SU-DHL-6 (cell line): Measurements from ENCODE around the gene STS.

Source experiments
- EZH2phosphoT487 ChIP-seq: fragments of 200-600 bp; sonication (generic), shearing (Covaris generic); conservative IDR thresholded peaks from 2 replicates; pipeline ENCODE4 v1.6.1; 2018; ENCODE audit warnings: mild to moderate bottlenecking, antibody characterized with exemption, low read length, moderate library complexity, mixed read lengths
- TF ChIP-seq, protein P1 (sequence below): fragments of 200-600 bp; sonication (generic); IDR thresholded peaks from one replicate; pipeline ENCODE4 v1.5.1; 2017; ENCODE audit warnings: antibody characterized with exemption, mild to moderate bottlenecking, low read length, moderate library complexity; ENCODE audit not compliant: insufficient read depth, poor library complexity, severe bottlenecking

DNA sequence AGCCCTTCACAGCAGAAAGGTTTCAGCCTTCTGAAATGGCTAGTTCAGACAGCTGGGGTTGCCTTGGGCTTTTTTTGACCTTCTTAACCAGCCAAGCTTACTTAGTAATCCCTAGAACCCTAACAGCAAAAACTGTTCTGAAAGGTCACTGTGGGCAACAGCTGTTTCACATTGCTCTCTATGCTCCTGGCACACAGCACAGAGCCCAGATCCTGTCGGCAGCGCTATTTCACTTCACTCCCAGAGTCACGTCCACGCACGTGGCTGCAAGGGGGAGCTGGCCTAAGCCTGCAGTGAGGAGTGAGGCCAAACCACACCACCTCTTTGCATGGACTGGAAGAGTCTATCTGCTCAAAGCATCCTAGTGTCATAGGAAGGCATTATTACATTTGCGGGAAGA, 32.0 kb upstream of the STS start:
- TF ChIP-seq, protein P1, sequence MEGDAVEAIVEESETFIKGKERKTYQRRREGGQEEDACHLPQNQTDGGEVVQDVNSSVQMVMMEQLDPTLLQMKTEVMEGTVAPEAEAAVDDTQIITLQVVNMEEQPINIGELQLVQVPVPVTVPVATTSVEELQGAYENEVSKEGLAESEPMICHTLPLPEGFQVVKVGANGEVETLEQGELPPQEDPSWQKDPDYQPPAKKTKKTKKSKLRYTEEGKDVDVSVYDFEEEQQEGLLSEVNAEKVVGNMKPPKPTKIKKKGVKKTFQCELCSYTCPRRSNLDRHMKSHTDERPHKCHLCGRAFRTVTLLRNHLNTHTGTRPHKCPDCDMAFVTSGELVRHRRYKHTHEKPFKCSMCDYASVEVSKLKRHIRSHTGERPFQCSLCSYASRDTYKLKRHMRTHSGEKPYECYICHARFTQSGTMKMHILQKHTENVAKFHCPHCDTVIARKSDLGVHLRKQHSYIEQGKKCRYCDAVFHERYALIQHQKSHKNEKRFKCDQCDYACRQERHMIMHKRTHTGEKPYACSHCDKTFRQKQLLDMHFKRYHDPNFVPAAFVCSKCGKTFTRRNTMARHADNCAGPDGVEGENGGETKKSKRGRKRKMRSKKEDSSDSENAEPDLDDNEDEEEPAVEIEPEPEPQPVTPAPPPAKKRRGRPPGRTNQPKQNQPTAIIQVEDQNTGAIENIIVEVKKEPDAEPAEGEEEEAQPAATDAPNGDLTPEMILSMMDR: no peak
- no peak for TF ChIP-seq EZH2phosphoT487
